WTC11 (cell line): Measurements from ENCODE around the gene TGFBI. TPM values are rescaled to one million over a fixed set of nuclear protein-coding genes. Genes with fewer than 3 reads are reported as not detected.

Source experiments
- ATAC-seq: fragments of 200-7000 bp; cut with Tn5 transposase; 2 replicates; pipeline ENCODE4 v1.10.0; 2021; ENCODE audit warnings: mild to moderate bottlenecking, moderate library complexity
- CTCF ChIA-PET: fragments of 300-600 bp; sonication (Branson Sonifier 250); formaldehyde crosslinking; loops from one replicate; lab custom pipeline; 2021; ENCODE audit warnings: antibody characterized with exemption; lab: Charles Lee
- POLR2A ChIA-PET: fragments of 350-600 bp; sonication (Branson Sonifier 250); formaldehyde crosslinking; loops from one replicate; lab custom pipeline; 2021; ENCODE audit warnings: antibody characterized with exemption; lab: Charles Lee
- DNase-seq: peaks from one replicate; pipeline ENCODE4 v3.0.0; 2021; ENCODE audit warnings: low spot score
- H3K27ac Mint-ChIP-seq: 2 replicates; pipeline ENCODE4 v1.8.0; 2021; ENCODE audit warnings: mixed read lengths
- H3K27me3 Mint-ChIP-seq: 2 replicates; pipeline ENCODE4 v1.8.0; 2021; ENCODE audit warnings: low read depth, mild to moderate bottlenecking, moderate library complexity, mixed read lengths
- H3K36me3 Mint-ChIP-seq: 2 replicates; pipeline ENCODE4 v1.8.0; 2021; ENCODE audit warnings: mixed read lengths
- H3K4me1 Mint-ChIP-seq: 2 replicates; pipeline ENCODE4 v1.8.0; 2022; ENCODE audit warnings: mixed read lengths
- H3K4me3 Mint-ChIP-seq: 2 replicates; pipeline ENCODE4 v1.8.0; 2021; ENCODE audit warnings: mild to moderate bottlenecking, moderate library complexity, mixed read lengths
- H3K9me3 Mint-ChIP-seq: 2 replicates; pipeline ENCODE4 v1.8.0; 2021; ENCODE audit warnings: mixed read lengths
- CBFB ChIP-seq: sonication (generic); formaldehyde crosslinking; IDR thresholded peaks from 2 replicates; pipeline ENCODE4 v1.8.1; 2022; ENCODE audit warnings: mild to moderate bottlenecking, low read depth, missing genetic modification reagents
- CREM ChIP-seq: sonication (generic); formaldehyde crosslinking; IDR thresholded peaks from 2 replicates; pipeline ENCODE4 v1.8.1; 2022; ENCODE audit warnings: mild to moderate bottlenecking, missing genetic modification reagents, moderate library complexity
- FOXK1 ChIP-seq: sonication (generic); formaldehyde crosslinking; IDR thresholded peaks from 2 replicates; pipeline ENCODE4 v1.8.0; 2022; ENCODE audit warnings: mild to moderate bottlenecking, moderate library complexity, missing genetic modification reagents
- IRF2 ChIP-seq: sonication (generic); formaldehyde crosslinking; IDR thresholded peaks from 2 replicates; pipeline ENCODE4 v1.8.0; 2022; ENCODE audit warnings: low read depth, missing genetic modification reagents, borderline replicate concordance
- NR1H2 ChIP-seq: sonication (generic); formaldehyde crosslinking; IDR thresholded peaks from 2 replicates; pipeline ENCODE4 v1.9.0; 2021; ENCODE audit warnings: mild to moderate bottlenecking, moderate library complexity, missing genetic modification reagents
- NR3C1 ChIP-seq: sonication (generic); formaldehyde crosslinking; conservative IDR thresholded peaks from 2 replicates; pipeline ENCODE4 v1.8.1; 2023; ENCODE audit warnings: low read depth, mild to moderate bottlenecking, missing genetic modification reagents
- OVOL2 ChIP-seq: fragments of 250-450 bp; sonication (Bioruptor Pico); IDR thresholded peaks from 2 replicates; pipeline ENCODE4 v1.9.0; 2021; ENCODE audit warnings: mild to moderate bottlenecking, borderline replicate concordance
- TEAD1 ChIP-seq: sonication (generic); formaldehyde crosslinking; IDR thresholded peaks from 2 replicates; pipeline ENCODE4 v1.8.0; 2022; ENCODE audit warnings: mild to moderate bottlenecking, missing genetic modification reagents
- TP53 ChIP-seq: sonication (generic); formaldehyde crosslinking; IDR thresholded peaks from 2 replicates; pipeline ENCODE4 v1.8.1; 2023; ENCODE audit warnings: mild to moderate bottlenecking, missing genetic modification reagents
- ZNF232 ChIP-seq: sonication (generic); formaldehyde crosslinking; IDR thresholded peaks from 2 replicates; pipeline ENCODE4 v1.8.0; 2022; ENCODE audit warnings: mild to moderate bottlenecking, missing genetic modification reagents
- ZNF671 ChIP-seq: fragments of 250-450 bp; sonication (Bioruptor Pico); IDR thresholded peaks from 2 replicates; pipeline ENCODE4 v1.8.0; 2021; ENCODE audit warnings: mild to moderate bottlenecking
- total RNA-seq: library from RNA; stranded (reverse); gene quantifications from 3 replicates; pipeline ENCODE4 v1.2.3, GENCODE V29; 2021
- TF ChIP-seq, protein P1 (sequence below): sonication (generic); formaldehyde crosslinking; IDR thresholded peaks from 2 replicates; pipeline ENCODE4 v1.8.0; 2023; ENCODE audit warnings: missing genetic modification reagents
- TF ChIP-seq, protein P2 (sequence below): sonication (generic); formaldehyde crosslinking; IDR thresholded peaks from 2 replicates; pipeline ENCODE4 v1.8.0; 2022; ENCODE audit warnings: missing genetic modification reagents
- TF ChIP-seq, protein P3 (sequence below): fragments of 250-450 bp; sonication (Bioruptor Pico); IDR thresholded peaks from 2 replicates; pipeline ENCODE4 v1.9.0; 2021; ENCODE audit warnings: mild to moderate bottlenecking, borderline replicate concordance
- TF ChIP-seq, protein P4 (sequence below): sonication (generic); formaldehyde crosslinking; IDR thresholded peaks from 2 replicates; pipeline ENCODE4 v1.8.1; 2023; ENCODE audit warnings: mild to moderate bottlenecking, moderate library complexity, missing genetic modification reagents
- TF ChIP-seq, protein P5 (sequence below): sonication (generic); formaldehyde crosslinking; conservative IDR thresholded peaks from 2 replicates; pipeline ENCODE4 v1.8.1; 2023; ENCODE audit warnings: mild to moderate bottlenecking, low read depth, missing genetic modification reagents, moderate library complexity

Gene TGFBI
- total RNA-seq, 1 experiment from 2014 or later = 7.2 TPM

DNA sequence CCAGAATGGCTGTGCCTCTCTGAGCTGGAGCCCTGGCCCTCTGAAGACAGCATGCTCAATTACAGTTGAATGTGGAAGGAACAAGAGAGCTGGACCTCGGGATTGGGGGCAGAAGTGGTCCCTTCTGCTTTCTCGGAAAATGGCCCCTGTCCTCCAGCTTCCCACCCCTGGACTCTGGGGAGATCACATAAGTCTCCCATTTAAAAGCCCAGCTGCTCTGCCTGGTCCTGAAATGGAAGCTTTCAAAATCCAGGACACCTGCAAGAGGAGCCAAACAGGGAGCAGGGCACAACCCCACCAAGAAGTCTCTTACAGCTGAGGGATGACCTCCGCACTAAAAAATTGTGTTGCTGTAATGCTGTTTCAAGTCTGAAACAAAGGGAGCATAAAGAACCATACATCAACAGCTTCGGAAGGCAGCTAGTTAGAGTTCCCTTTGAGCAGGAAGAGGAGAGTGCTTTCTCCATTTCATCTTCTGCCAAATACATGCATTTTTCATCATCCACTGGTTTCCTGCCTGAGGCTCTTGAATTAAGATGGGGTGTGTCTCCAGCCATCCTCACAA, 48.2 kb downstream of the TGFBI start:
- CTCF ChIA-PET = interaction anchor here (0.9 to 1.6 kb wide), 3 partner anchors 56 to 510 kb away, joined by 3 read pairs; partner anchors contain the start of gene SMAD5
- Mint-ChIP-seq H3K27ac (no peak overlapping the region), H3K36me3 (no peaks in the 10 kb centered on the region), H3K9me3 (no peaks in the 10 kb centered on the region), H3K27me3 (peaks cover 27% of the 10 kb centered on the region), H3K4me1 (peaks cover 10% of the 10 kb centered on the region), H3K4me3 (no peak overlapping the region)
- no peak for TF ChIP-seq OVOL2 (CRISPR knock-in tag)
- TF ChIP-seq FOXK1 = no peak
- TF ChIP-seq TEAD1 = no peak
- no peak for TF ChIP-seq CREM (CRISPR knock-in tag)
- TF ChIP-seq, protein P1, sequence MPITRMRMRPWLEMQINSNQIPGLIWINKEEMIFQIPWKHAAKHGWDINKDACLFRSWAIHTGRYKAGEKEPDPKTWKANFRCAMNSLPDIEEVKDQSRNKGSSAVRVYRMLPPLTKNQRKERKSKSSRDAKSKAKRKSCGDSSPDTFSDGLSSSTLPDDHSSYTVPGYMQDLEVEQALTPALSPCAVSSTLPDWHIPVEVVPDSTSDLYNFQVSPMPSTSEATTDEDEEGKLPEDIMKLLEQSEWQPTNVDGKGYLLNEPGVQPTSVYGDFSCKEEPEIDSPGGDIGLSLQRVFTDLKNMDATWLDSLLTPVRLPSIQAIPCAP (CRISPR knock-in tag) = no peak
- TF ChIP-seq, protein P2, sequence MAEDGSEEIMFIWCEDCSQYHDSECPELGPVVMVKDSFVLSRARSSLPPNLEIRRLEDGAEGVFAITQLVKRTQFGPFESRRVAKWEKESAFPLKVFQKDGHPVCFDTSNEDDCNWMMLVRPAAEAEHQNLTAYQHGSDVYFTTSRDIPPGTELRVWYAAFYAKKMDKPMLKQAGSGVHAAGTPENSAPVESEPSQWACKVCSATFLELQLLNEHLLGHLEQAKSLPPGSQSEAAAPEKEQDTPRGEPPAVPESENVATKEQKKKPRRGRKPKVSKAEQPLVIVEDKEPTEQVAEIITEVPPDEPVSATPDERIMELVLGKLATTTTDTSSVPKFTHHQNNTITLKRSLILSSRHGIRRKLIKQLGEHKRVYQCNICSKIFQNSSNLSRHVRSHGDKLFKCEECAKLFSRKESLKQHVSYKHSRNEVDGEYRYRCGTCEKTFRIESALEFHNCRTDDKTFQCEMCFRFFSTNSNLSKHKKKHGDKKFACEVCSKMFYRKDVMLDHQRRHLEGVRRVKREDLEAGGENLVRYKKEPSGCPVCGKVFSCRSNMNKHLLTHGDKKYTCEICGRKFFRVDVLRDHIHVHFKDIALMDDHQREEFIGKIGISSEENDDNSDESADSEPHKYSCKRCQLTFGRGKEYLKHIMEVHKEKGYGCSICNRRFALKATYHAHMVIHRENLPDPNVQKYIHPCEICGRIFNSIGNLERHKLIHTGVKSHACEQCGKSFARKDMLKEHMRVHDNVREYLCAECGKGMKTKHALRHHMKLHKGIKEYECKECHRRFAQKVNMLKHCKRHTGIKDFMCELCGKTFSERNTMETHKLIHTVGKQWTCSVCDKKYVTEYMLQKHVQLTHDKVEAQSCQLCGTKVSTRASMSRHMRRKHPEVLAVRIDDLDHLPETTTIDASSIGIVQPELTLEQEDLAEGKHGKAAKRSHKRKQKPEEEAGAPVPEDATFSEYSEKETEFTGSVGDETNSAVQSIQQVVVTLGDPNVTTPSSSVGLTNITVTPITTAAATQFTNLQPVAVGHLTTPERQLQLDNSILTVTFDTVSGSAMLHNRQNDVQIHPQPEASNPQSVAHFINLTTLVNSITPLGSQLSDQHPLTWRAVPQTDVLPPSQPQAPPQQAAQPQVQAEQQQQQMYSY = no peak
- TF ChIP-seq CBFB (CRISPR knock-in tag) = no peak
- TF ChIP-seq, protein P3, sequence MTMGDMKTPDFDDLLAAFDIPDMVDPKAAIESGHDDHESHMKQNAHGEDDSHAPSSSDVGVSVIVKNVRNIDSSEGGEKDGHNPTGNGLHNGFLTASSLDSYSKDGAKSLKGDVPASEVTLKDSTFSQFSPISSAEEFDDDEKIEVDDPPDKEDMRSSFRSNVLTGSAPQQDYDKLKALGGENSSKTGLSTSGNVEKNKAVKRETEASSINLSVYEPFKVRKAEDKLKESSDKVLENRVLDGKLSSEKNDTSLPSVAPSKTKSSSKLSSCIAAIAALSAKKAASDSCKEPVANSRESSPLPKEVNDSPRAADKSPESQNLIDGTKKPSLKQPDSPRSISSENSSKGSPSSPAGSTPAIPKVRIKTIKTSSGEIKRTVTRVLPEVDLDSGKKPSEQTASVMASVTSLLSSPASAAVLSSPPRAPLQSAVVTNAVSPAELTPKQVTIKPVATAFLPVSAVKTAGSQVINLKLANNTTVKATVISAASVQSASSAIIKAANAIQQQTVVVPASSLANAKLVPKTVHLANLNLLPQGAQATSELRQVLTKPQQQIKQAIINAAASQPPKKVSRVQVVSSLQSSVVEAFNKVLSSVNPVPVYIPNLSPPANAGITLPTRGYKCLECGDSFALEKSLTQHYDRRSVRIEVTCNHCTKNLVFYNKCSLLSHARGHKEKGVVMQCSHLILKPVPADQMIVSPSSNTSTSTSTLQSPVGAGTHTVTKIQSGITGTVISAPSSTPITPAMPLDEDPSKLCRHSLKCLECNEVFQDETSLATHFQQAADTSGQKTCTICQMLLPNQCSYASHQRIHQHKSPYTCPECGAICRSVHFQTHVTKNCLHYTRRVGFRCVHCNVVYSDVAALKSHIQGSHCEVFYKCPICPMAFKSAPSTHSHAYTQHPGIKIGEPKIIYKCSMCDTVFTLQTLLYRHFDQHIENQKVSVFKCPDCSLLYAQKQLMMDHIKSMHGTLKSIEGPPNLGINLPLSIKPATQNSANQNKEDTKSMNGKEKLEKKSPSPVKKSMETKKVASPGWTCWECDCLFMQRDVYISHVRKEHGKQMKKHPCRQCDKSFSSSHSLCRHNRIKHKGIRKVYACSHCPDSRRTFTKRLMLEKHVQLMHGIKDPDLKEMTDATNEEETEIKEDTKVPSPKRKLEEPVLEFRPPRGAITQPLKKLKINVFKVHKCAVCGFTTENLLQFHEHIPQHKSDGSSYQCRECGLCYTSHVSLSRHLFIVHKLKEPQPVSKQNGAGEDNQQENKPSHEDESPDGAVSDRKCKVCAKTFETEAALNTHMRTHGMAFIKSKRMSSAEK (CRISPR knock-in tag) = no peak
- TF ChIP-seq, protein P4, sequence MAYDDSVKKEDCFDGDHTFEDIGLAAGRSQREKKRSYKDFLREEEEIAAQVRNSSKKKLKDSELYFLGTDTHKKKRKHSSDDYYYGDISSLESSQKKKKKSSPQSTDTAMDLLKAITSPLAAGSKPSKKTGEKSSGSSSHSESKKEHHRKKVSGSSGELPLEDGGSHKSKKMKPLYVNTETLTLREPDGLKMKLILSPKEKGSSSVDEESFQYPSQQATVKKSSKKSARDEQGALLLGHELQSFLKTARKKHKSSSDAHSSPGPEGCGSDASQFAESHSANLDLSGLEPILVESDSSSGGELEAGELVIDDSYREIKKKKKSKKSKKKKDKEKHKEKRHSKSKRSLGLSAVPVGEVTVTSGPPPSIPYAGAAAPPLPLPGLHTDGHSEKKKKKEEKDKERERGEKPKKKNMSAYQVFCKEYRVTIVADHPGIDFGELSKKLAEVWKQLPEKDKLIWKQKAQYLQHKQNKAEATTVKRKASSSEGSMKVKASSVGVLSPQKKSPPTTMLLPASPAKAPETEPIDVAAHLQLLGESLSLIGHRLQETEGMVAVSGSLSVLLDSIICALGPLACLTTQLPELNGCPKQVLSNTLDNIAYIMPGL = no peak
- TF ChIP-seq, protein P5, sequence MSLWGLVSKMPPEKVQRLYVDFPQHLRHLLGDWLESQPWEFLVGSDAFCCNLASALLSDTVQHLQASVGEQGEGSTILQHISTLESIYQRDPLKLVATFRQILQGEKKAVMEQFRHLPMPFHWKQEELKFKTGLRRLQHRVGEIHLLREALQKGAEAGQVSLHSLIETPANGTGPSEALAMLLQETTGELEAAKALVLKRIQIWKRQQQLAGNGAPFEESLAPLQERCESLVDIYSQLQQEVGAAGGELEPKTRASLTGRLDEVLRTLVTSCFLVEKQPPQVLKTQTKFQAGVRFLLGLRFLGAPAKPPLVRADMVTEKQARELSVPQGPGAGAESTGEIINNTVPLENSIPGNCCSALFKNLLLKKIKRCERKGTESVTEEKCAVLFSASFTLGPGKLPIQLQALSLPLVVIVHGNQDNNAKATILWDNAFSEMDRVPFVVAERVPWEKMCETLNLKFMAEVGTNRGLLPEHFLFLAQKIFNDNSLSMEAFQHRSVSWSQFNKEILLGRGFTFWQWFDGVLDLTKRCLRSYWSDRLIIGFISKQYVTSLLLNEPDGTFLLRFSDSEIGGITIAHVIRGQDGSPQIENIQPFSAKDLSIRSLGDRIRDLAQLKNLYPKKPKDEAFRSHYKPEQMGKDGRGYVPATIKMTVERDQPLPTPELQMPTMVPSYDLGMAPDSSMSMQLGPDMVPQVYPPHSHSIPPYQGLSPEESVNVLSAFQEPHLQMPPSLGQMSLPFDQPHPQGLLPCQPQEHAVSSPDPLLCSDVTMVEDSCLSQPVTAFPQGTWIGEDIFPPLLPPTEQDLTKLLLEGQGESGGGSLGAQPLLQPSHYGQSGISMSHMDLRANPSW (CRISPR knock-in tag) = no peak
- TF ChIP-seq TP53 (CRISPR knock-in tag) = no peak
- no peak for TF ChIP-seq ZNF232
- no peak for TF ChIP-seq NR1H2 (CRISPR knock-in tag)
- TF ChIP-seq NR3C1 (CRISPR knock-in tag) = no peak
- no peak for TF ChIP-seq ZNF671 (CRISPR knock-in tag)
- no peak for TF ChIP-seq IRF2 (CRISPR knock-in tag)
- ATAC-seq (no peak), DNase-seq (no peak)
- POLR2A ChIA-PET = no interaction called here
